HG03064 (cell line): Measurements from ENCODE around the gene CORO2B.

ENCODE experiments used
- ATAC-seq: cut with Tn5 transposase; IDR thresholded peaks from one replicate; pipeline ENCODE4 v1.9.1; 2021; ENCODE audit warnings: low read depth; ENCODE audit not compliant: unreplicated experiment

Gene CORO2B

GRCh38 chr15:68589053-68589452 lies 10.3 kb downstream of the CORO2B start:
- no peak for ATAC-seq

GRCh38 chr15:68589783-68590710 lies 11.3 kb downstream of the CORO2B start:
- no peak for ATAC-seq

GRCh38 chr15:68590721-68591389 lies 12.1 kb downstream of the CORO2B start:
- no peak for ATAC-seq

GRCh38 chr15:68592054-68592453 lies 13.3 kb downstream of the CORO2B start:
- no peak for ATAC-seq

- ATAC-seq = no peak
These were observed 13.8 kb downstream of the CORO2B start for GRCh38 chr15:68592544-68592943.

GRCh38 chr15:68593341-68593740 lies 14.5 kb downstream of the CORO2B start:
- no peak for ATAC-seq

GRCh38 chr15:68593828-68594532 lies 15.2 kb downstream of the CORO2B start:
- no peak for ATAC-seq

GRCh38 chr15:68594533-68595259 lies 15.9 kb downstream of the CORO2B start:
- ATAC-seq = no peak

- no peak for ATAC-seq
These were observed 16.4 kb downstream of the CORO2B start for GRCh38 chr15:68595260-68595564.

GRCh38 chr15:68595761-68596160 lies 17.0 kb downstream of the CORO2B start:
- no peak for ATAC-seq

- ATAC-seq = no peak
These were observed 17.9 kb downstream of the CORO2B start for GRCh38 chr15:68596691-68597090.

- no peak for ATAC-seq
These were observed 18.8 kb downstream of the CORO2B start for GRCh38 chr15:68597581-68597980.

- ATAC-seq = no peak
These were observed 19.7 kb downstream of the CORO2B start for GRCh38 chr15:68598171-68599152.

GRCh38 chr15:68599153-68599545 lies 20.4 kb downstream of the CORO2B start:
- ATAC-seq = no peak

- no peak for ATAC-seq
These were observed 20.8 kb downstream of the CORO2B start for GRCh38 chr15:68599560-68600071.

GRCh38 chr15:68601206-68602197 lies 22.7 kb downstream of the CORO2B start:
- no peak for ATAC-seq

GRCh38 chr15:68602459-68603215 lies 23.8 kb downstream of the CORO2B start:
- no peak for ATAC-seq
